Rectal smooth muscle tissue (tissue), 1 donor: ENCODE data around the gene APPL2.
A peak's percentile ranks its signal among the peaks of the same experiment; 100 is the strongest.

Experiments
- H3K27ac ChIP-seq: one replicate; pipeline ENCODE4 v1.7.0; 2013; ENCODE audit warnings: low read depth, low read length, inconsistent platforms
- H3K27me3 ChIP-seq: one replicate; pipeline ENCODE4 v1.7.0; 2013; ENCODE audit warnings: low read length; ENCODE audit not compliant: control insufficient read depth, insufficient read depth
- H3K36me3 ChIP-seq: one replicate; pipeline ENCODE4 v1.7.0; 2013; ENCODE audit warnings: low read length; ENCODE audit not compliant: control insufficient read depth, insufficient read depth
- H3K4me1 ChIP-seq: one replicate; pipeline ENCODE4 v1.7.0; 2013; ENCODE audit warnings: low read length; ENCODE audit not compliant: control insufficient read depth, insufficient read depth
- H3K4me3 ChIP-seq: one replicate; pipeline ENCODE4 v1.7.0; 2013; ENCODE audit warnings: low read length
- H3K9ac ChIP-seq: one replicate; pipeline ENCODE4 v1.7.0; 2013; ENCODE audit warnings: low read length

The APPL2 gene, protein sequence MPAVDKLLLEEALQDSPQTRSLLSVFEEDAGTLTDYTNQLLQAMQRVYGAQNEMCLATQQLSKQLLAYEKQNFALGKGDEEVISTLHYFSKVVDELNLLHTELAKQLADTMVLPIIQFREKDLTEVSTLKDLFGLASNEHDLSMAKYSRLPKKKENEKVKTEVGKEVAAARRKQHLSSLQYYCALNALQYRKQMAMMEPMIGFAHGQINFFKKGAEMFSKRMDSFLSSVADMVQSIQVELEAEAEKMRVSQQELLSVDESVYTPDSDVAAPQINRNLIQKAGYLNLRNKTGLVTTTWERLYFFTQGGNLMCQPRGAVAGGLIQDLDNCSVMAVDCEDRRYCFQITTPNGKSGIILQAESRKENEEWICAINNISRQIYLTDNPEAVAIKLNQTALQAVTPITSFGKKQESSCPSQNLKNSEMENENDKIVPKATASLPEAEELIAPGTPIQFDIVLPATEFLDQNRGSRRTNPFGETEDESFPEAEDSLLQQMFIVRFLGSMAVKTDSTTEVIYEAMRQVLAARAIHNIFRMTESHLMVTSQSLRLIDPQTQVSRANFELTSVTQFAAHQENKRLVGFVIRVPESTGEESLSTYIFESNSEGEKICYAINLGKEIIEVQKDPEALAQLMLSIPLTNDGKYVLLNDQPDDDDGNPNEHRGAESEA

DNA sequence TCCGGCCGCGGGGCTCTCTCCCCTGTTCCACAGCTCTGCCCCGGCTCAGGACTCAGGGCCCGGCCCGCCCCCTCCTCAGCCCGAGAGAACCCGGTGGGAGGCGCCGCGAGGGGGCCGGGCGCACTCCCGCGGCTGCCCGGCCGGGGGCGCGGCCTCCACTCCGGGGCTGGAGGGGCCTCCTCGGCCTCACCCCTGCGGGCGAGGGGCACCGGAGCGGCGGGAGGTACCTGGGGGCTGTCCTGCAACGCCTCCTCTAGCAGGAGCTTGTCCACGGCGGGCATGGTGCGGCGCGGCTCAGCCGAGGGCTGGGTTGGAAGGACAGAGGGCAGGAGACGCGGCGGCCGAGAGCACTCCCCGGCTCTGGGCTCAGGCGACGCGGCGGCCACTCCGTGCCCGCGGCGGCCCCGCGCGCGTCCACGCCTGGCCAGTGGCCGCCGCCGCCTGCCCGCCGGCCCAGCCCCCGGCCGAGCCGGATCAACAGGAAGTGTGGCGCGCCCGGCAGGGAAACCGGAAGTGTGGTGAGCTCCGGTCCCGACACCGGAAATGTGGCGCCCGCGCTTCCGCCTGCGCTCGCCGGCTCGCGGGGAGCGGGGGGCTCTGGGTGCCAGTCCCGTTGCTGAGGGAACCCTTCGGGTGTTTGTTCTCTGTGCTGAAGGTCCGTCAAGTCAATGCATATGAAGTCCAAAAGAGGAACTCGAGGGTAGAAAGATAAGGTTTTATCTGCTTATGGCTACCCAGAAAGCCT, at the start of gene APPL2:
Gene APPL2, minus strand, starts transcription at position 443 of the 745 bp plus-strand sequence. Its CDS starts 162 bp downstream, at position 281.
- H3K4me3 ChIP-seq: peak within 1 kb of the TSS; percentile 79
- H3K27me3 ChIP-seq: no peaks in the 10 kb centered on the region
- peak within 1 kb of the TSS; percentile 81 for H3K27ac ChIP-seq
- H3K4me1 ChIP-seq: peaks cover 8% of the 10 kb centered on the region
- H3K9ac ChIP-seq: peak within 1 kb of the TSS; percentile 88
- H3K36me3 ChIP-seq: no peaks in the 10 kb centered on the region

DNA sequence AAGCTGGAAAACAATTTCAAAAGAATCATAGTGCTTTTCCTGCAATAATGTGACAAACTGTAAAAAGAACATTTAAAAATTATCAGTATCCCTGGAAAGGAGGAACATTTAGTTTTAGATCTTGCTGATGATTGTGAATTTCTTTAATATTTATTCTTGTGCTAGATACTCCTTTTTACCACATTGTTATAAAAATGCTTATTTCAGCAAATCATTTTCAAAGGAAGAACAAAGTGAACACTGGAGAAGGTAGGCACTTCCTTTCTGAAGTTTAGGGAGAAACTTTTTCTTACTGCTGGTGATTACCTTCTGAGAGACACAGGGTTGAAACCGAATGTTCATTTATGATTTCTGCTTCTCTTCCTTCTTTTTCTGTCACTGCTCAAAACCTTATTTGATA, 49.4 kb upstream of the APPL2 start:
- no peaks in the 10 kb centered on the region for H3K27me3 ChIP-seq
- H3K27ac ChIP-seq: no peak overlapping the region
- H3K36me3 ChIP-seq: no peaks in the 10 kb centered on the region
- H3K4me3 ChIP-seq: no peak overlapping the region
- H3K4me1 ChIP-seq: no peaks in the 10 kb centered on the region
- no peak overlapping the region for H3K9ac ChIP-seq

DNA sequence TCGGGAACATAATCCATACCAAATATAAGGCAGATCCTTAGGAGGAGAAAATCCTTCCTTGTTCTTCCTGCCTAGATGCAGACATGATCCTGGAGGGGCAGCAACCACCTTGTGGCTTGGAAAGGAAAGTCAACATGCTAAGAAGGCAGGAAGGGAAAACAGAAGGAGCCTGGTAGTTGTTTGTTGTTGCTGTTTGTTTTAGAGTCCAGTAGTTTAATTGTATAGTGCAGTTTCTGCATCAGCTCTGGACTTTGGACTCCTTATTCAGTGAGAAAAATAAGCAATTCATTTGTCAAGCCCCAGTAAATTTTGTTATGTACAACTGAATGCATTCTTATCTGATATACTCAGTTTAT, 45.7 kb upstream of the APPL2 start:
- Histone ChIP-seq H3K36me3 (no peaks in the 10 kb centered on the region), H3K4me1 (no peaks in the 10 kb centered on the region), H3K27ac (no peak overlapping the region), H3K4me3 (no peak overlapping the region), H3K27me3 (no peaks in the 10 kb centered on the region), H3K9ac (no peak overlapping the region)

DNA sequence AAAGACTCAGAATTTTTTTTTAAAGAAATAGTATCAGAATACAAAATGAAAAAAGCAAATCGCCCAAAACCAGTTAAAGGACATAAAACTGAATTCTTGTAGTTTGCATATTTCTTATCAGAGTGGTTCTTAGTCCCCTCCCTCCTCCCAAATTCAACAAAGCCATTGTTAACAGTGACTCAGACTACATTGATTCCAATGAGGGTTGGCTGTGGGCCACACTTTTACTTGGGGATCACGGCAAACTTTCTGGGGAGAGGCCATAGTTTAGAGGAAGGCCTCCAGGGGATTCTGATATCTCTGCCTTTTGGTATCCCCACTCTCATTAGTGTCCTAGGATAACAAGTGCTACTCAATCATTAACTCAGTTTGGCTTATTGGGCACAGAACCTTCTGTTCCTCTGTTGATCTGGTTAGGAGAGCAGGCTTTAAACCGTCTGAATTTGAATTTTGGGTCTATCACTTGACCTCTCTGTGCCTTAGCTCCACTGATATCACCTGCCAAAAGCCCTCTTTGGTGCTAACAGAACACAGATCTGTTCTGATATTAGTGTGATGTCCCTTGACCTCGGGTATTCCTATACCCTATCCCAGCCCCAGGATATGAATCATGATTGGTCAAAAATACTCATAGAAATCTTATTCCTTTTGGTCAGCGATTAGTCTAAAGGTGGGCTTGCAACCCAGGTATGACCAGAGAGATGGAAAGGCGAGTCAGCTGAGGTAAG, 45.2 kb upstream of the APPL2 start:
- H3K27ac ChIP-seq: no peak overlapping the region
- H3K9ac ChIP-seq: no peak overlapping the region
- H3K27me3 ChIP-seq: no peaks in the 10 kb centered on the region
- H3K4me1 ChIP-seq: no peaks in the 10 kb centered on the region
- no peaks in the 10 kb centered on the region for H3K36me3 ChIP-seq
- H3K4me3 ChIP-seq: no peak overlapping the region

DNA sequence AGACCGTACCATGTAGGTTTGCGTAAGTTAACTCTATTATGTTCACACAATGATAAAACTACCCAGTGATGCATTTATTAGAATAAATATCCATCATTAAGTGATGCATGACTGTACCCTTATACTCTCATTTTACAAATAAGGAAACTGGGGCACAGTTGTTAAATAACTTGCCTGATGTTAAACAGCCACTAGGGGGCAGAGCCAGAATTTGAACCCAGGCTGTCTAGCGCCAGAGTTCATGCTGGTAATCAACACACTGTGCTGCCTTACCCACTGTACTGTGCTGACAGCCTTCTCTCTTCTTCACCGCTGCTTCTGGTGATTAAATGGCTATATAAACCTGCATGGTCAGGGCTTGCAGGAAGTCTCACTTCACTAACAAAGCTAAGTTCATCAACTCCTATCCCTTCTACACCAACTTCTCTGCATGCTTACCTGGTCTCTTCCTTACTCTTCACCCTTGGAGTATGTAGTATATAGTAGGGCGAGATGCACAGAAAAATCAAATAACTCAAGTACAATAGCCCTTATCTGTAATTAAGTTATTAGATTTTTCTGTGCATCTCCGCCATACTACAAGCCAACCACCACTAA, 43.6 kb upstream of the APPL2 start:
- no peaks in the 10 kb centered on the region for H3K4me1 ChIP-seq
- H3K27me3 ChIP-seq: no peaks in the 10 kb centered on the region
- no peaks in the 10 kb centered on the region for H3K36me3 ChIP-seq
- H3K27ac ChIP-seq: no peak overlapping the region
- no peak overlapping the region for H3K4me3 ChIP-seq
- no peak overlapping the region for H3K9ac ChIP-seq

DNA sequence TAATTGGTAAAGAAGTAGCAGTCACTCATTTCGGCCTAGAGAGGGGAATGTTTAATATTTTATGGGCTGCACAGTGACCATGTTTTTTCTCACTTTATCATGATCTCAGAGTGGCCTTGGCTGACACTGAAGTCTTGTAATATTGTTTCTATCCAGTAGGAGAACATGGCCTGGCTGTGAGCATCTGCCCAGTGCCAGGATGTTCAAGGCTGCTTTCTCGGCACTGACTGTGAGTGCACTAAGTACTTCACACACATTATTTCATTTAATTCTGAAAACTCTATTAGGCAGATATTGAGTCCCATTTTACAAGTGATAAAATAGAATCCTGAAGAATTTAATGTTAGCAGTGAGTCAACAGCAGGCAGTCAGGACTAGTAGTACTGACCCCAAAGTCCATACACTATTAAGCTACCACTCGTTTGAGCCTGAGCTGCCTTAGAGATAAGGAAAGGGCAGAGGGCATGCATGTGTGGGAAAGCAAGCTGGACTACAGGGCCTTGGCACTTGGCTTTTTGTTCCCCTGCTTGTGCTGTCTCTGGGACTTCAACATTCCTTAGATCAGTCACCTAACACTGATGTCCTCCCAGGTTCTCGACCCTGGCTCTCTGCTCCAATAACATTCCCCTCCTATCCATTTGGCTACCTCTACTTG, 42.2 kb upstream of the APPL2 start:
- no peak overlapping the region for H3K27ac ChIP-seq

DNA sequence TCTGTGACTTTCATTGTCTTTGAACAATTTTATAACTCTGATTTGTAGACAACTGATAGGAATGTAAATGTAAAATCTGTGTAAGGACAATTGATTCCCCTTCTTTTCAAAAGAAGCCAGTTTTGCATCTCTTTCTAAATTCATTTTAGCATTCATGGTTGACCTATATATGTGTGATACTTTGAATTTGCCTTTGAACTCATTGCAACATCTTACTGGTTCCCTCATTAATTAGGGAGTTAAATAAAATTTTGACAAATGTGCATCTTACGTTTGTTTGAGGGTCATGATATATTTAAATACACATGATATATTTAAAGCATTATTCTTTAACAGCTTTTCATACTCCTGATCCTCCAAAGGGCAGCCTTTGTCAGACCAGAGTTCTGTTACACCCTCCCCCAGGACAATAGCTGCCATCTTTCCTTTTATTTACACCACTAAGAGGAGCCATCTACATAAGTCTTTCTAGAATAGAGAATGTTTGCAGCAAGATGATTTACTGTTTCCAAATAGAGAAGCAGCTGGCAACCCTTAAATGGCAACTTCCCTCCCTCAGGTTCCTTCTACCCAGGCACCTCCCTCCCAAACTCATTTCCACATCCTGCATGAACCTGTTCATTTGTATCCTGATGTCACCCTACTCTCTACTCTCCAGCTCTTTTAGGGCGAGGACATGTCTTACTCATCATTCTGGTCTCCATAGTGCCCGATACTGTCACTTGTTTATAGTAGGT, 40.2 kb upstream of the APPL2 start:
- H3K4me1 ChIP-seq: no peaks in the 10 kb centered on the region
- H3K36me3 ChIP-seq: no peaks in the 10 kb centered on the region
- no peak overlapping the region for H3K9ac ChIP-seq
- no peak overlapping the region for H3K27ac ChIP-seq
- no peak overlapping the region for H3K4me3 ChIP-seq
- no peaks in the 10 kb centered on the region for H3K27me3 ChIP-seq

More for the DNA sequence above, 42.2 kb upstream of the APPL2 start:
- Histone ChIP-seq H3K36me3 (no peaks in the 10 kb centered on the region), H3K27me3 (no peaks in the 10 kb centered on the region), H3K9ac (no peak overlapping the region), H3K4me3 (no peak overlapping the region), H3K4me1 (no peaks in the 10 kb centered on the region)

DNA sequence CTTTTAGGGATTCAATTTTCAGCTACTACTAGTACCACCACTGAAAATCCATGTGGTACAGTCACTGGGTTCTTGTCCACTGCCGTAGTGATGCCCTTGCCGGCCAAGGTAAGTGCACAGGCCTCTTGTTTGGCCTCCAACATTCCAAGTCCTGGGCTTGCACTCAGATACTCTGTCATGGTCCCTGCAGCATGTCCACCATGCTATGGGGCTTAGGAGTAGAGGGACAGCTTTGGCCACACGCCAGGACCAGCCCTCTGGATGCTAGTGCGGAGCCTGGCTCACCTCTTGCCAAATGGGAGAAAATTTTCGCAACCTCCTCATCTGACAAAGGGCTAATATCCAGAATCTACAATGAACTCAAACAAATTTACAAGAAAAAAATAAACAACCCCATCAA, 38.6 kb upstream of the APPL2 start:
- H3K27me3 ChIP-seq: no peaks in the 10 kb centered on the region

DNA sequence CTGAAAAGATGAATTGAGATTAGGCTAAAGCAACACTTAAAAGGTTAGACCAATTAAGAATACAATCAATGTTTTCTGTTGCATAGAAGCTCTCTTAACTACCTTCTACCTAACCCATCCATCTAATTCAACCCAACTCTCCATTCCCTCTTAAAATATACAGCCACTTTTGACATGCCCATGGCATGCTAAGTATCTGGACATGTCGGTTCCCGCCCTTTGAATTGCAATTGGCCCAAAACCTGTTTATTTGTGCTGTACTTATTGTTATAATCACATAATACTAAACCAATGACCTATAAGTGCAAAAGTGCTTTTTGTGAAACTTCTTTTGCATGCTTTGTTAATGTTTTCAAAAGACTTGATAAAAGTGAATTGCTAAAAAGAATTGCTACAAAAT, 37.6 kb upstream of the APPL2 start:
- Histone ChIP-seq H3K27ac (no peak overlapping the region), H3K36me3 (no peaks in the 10 kb centered on the region), H3K9ac (no peak overlapping the region), H3K27me3 (no peaks in the 10 kb centered on the region), H3K4me3 (no peak overlapping the region), H3K4me1 (no peaks in the 10 kb centered on the region)

More for the DNA sequence above, 38.6 kb upstream of the APPL2 start:
- no peak overlapping the region for H3K4me3 ChIP-seq
- H3K36me3 ChIP-seq: no peaks in the 10 kb centered on the region
- no peak overlapping the region for H3K9ac ChIP-seq
- no peak overlapping the region for H3K27ac ChIP-seq
- H3K4me1 ChIP-seq: no peaks in the 10 kb centered on the region

DNA sequence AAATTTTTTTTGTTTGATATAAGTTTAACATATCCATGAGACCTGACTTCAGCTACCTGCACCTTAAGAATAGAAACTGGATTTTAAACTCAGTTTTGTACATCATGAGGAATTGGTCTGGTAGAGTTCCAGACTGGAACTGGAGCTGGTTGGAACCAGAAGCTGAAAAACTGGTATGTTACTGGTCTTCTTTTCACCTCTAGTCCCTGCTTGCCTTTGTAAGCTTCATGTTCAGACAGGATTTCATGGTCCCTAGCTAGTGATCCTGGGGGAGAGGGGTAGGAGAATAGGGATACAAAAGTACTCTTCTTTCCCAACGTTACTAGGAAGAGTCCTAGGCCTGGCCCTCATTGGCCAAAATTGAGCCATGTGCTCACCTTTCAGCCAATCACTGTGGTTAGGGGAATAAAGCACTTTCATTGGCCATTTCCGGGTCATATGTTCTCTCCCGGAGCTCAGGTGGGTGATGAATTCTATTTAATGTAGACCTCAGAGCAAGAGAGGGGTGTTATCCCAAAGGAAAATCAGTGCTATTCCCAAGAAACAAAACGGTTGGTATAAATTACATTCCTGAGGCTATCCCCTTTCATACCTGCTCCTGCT, 36.9 kb upstream of the APPL2 start:
- Histone ChIP-seq H3K27ac (no peak overlapping the region), H3K4me3 (no peak overlapping the region), H3K27me3 (no peaks in the 10 kb centered on the region)

DNA sequence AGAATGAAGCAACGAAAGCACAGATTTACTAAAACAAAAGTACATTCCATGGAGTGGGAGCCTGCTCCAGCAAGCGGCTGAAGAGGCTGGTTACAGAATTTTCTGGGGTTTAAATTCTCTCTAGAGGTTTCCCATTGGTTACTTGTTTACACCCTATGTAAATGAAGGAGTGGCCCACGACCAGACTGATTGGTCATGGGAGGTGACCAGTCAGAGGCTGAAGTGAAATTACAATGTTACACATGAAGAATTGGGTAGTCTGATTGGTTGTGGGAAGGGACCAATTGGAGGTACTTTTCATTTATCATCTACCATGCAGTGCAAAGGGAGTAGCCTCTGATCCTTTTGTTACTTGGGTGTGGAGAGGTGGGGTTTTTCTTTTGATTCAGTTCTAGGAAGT, 36.2 kb upstream of the APPL2 start:
- H3K36me3 ChIP-seq: no peaks in the 10 kb centered on the region
- no peak overlapping the region for H3K27ac ChIP-seq
- no peaks in the 10 kb centered on the region for H3K4me1 ChIP-seq
- H3K27me3 ChIP-seq: no peaks in the 10 kb centered on the region
- H3K9ac ChIP-seq: no peak overlapping the region
- H3K4me3 ChIP-seq: no peak overlapping the region

More for the DNA sequence above, 36.9 kb upstream of the APPL2 start:
- Histone ChIP-seq H3K4me1 (no peaks in the 10 kb centered on the region), H3K36me3 (no peaks in the 10 kb centered on the region), H3K9ac (no peak overlapping the region)
